ENCODE measurements around the gene ICA1L.

ICA1L gene

DNA sequence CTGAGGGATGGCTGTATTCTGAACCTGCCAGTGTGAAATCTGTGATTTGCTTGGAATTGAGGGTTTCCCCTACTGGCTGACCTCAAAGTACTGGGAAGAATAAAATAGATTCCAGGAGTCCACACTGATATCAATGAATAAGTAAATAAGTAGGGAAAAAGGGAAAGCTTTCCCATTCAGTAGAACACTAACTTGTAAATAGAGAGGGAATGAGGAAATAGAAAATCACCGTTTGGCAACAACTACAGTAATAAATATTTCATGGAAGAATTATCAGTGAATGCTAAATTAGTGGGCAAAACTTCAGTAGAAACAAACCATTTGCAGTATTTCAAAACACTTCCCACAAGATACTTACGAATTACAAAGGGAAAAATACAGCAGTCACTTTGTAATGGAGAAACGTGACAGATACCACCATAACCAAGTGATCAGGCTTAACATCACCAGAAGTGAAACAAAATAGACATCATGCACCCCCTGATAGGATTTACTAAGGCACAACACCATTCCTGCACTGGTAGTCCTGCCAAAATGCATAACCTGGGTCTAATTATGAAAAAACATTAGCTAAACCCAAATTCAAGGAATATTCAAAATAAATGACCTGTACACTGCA, 88.5 kb downstream of the ICA1L start:
- DNase-seq (ENCODE audit: low read depth in 2 of 2), result no peak

DNA sequence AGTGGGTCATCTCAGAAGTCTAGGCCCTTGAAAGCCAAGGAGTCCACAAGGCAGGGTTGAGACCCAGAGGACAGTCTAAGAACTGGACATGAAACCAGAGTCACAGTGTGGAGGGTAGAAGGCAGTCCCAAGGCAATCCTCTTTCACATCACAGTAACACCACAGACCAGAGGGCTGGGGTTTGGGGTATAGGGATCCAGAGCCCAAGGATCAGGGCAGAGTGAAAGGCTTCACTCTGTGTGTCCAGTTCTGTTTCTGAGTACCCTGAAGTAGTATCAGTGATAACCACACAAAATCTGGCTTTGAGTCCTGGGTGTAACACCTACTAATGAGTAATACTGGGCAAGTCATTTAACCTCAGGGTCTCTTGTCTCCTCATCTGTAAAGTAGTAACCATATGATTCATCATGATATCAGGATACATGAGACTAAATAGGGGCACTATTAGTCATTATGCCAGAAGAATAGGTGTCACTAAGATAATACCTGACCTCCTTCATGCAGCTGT, 91.0 kb downstream of the ICA1L start:
- DNase-seq (ENCODE audit: low read depth in 2 of 2), result peak in 1 of 2 donors; percentile 2

DNA sequence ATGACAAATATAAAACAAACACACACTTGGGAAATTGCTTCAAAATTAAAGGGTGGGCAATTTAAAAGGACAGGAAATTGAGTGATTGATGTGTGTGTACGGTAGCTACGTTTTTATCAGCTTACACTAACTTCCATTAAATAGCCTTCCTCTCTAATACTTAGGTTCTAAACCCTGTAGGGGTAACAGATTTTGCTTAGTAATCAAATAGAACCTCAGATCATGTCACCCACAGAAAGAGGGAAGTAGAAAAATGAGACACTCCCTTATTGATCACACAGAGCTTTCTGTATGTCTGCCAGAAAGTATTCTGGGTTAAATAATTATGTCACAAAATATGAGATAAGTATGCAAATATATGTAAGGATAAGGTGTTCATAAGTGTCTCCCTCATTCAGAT, 93.3 kb downstream of the ICA1L start:
- DNase-seq (ENCODE audit: low read depth in 2 of 2), result no peak

DNA sequence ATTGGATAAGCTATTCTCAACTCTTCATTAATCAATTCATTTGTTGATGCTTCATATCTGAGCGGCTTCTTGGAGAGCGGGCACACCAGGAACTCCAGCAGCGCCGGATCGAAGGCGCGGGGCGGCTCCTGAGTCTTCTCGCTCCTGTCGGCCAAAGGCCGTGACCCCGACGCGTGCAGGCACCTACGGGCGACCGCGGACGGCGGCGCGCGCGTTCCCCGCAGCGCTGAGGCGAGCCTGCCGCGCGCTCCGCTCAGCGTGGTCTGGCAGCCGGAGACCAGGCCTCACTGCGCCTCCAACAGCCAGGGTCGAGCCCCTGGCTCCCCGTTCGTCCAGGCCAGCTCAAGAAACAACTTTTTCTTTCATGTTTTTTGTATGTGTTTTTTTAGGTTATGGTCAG, 97.5 kb downstream of the ICA1L start:
- DNase-seq (ENCODE audit: low read depth in 2 of 2), result no peak

DNA sequence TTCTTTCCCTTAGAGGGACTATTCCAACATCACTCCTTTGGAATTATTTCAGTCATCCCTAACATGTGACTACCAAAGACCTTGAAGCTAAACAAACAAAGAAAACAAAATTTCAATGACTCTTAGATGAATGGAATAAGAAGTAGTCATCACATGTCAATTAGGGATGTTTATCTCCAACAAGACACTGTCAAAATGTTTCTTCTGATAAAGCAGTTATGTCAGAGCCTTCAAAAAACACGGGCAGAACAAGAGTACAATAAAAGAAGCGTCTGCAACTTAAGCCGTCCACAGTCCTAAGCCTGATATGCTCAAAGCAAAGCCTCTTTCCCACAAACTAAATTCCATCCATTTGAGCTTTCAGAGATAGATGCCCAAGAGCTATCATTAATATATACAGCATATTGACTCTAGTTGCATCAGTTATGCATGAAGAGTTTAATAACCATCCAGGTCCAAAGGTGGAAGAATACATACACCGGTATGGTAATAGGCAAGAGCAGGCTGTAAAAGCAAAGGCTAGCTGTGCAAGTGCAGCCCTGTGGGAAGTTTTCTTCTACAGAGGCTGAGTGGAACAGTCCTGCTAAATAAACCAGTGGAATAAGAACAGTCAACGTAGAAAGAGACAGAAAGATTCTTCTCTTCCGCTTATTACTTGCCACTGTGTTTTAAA, 98.1 kb downstream of the ICA1L start:
- DNase-seq (ENCODE audit: low read depth in 2 of 2), result no peak

DNA sequence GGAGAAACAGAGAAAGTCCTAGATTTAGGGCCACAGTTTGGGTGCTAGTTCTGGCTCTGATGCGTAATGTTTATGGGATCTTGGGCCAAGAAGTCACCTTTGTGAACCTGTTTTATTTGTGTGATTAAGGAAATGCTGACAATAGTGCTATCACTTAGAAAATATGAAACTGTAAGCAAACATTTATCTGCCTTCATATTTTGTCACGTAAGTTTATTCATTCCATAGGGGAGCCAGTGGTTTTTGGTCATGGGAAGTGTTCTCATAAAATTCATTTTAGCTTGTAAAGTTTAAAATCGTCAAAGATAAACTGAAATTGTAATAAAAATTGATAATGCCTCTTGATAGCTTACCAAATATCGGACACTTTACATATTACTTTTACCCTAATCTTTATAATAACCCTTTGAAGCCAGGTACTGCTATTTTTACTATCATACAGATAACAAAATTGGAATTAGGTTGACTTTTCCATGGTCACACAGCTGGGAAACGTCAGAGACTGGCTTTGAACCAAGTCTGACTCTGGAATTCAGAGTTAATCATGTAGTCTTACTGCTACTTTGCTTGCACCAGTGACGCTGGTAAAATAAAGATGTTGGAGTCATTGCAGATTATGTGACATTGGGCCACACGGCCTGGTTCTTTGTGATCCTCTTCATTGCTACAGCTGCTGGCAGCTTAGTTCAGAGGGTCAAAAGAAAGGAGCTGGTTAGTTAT, 99.7 kb downstream of the ICA1L start:
- no peak for DNase-seq (ENCODE audit: low read depth in 2 of 2)

DNA sequence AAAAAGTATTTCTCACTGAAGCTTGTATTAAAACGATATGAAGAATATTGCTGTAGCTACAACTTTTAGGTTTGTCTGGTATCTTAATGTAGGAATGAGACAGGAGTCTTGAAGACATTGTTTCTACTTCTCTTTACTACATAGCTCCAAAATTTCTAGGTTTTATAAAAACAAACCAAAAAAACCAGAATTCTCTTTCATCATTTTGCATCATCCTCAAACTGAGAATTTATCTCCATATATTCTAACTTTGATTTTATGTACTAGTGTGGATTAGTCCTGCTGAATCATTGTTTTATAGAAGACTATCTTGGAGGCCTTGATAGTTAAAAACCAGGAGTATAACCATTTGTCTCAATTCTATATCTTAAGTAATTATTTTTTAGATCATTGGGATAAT, 100.2 kb downstream of the ICA1L start:
- DNase-seq (ENCODE audit: low read depth in 2 of 2), result no peak

DNA sequence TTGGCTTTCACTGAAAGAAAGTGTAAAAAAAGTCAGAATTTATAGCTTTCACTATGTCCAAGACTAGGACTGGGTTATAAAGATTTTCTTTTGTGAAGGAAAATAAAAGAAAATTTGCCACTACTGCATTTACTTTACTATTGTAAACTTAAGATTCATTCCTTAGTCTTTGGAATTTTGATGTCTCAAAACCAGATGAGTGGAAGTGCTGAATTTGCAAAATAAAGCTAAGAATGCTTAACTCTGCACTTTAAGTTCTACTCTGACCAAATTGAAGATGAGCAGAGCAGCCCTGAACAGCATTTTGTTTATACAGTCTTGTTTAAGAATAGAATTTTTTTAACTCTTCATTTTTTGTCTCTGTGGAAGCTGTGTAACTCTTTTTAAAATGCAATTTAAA, 102.4 kb downstream of the ICA1L start:
- DNase-seq (ENCODE audit: low read depth in 2 of 2), result no peak

DNA sequence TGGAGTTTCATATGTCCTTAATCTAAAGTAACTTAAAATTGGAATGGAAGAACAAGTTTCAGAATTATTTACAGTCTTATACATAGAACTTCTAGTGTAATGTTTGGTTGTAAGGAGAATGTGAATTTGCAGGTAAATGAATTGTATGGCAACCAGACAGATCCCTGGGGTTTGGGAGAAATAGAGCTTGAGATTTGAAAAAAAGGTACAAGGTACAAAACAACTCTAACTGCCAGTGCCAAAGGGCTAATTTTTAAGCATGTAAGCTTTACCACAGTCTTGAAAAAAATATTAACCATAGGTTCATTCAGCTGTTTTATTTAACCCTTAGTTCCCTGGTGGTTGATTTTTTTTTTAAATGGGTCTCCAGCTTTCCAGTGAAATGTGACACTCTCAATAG, 103.3 kb downstream of the ICA1L start:
- no peak for DNase-seq (ENCODE audit: low read depth in 2 of 2)

DNA sequence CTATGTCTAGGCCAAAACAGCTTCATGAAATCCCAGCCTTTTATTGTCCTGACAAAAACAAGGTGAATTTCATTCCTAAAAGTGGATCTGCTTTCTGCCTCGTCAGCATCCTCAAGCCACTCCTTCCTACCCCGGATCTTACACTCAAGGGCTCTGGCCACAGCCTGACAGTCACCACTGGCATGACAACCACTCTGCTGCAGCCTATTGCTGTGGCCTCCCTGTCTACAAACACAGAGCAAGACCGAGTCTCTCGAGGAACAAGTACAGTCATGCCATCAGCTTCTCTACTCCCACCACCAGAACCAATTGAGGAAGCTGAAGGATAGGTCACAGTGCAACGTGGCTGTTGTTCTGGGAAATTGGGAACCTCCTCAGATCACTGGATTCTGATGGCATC, 106.1 kb downstream of the ICA1L start:
- DNase-seq (ENCODE audit: low read depth in 2 of 2), result no peak

DNA sequence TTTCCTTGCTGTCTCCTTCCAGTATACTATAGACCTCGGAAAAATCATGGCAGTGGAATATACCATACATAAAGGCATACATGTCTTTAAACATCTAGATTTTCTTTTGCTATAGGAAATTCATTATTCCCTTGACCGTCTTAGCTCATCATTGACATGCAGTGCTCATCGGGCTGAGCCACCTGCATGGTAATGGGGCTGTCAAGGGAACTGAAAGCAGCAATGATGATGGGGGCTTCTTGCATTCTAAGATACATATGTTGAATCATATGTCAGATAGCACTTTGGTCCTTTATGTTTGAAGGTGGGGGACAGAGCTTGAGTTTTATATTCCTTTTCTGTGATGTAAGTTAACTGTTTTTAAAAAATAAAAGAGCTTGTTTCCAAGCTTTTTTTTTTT, 106.6 kb downstream of the ICA1L start:
- no peak for DNase-seq (ENCODE audit: low read depth in 2 of 2)

DNA sequence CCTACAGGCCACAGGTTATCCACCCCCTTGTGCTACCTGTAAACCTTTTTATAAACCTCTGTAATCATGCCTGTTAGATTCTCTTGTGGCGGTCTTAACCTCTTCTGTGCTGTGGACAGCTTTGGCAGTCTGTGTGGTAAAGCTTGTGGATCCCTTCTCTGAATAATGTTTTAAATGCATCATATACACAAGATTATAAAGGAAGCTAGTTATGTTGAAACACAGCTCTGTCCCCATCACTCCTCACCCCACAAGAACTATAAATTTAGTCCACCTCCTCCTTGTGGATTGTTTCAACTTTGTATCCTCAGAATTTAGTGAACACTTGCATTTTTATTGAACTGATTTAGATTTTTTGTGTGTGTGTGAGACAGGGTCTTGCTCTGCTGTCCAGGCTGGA, 107.7 kb downstream of the ICA1L start:
- DNase-seq (ENCODE audit: low read depth in 2 of 2), result no peak

DNA sequence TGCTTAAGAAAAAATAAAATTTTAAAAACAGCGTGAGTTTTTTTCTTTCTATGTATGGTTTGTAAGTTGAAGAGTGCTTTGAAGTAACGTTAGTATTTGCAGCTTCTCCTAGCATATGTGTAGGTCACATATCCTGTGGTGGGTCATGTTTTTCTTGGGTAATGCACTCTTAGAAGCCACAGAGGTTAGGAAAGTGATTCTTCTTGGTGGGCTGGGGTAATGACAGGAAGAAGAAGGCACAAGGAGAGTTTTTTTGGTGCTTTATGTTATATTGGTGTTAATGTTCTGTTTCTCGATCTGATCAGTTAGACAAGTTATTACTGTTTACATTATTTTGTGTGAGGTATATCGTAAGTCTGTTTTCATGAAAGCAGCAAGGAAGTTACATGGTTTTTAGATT, 109.0 kb downstream of the ICA1L start:
- no peak for DNase-seq (ENCODE audit: low read depth in 2 of 2)

DNA sequence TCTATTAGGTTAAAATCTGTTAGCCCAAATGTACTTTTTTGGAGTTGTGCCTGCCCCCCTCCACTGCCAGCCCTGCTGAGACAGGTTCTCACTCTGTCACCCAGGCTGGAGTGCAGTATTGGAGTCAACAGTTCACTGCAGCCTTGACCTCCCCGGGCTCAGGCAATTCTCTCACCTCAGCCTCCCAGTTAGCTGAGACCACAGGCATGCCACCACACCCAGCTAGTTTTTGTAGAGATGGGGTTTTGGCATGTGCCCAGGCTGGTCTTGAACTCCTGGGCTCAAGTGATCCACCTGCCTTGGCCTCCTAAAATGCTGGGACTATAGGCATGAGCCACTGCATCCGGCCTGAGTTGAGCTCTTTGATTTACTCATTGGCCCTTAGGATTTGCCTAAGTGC, 110.7 kb downstream of the ICA1L start:
- no peak for DNase-seq (ENCODE audit: low read depth in 2 of 2)

DNA sequence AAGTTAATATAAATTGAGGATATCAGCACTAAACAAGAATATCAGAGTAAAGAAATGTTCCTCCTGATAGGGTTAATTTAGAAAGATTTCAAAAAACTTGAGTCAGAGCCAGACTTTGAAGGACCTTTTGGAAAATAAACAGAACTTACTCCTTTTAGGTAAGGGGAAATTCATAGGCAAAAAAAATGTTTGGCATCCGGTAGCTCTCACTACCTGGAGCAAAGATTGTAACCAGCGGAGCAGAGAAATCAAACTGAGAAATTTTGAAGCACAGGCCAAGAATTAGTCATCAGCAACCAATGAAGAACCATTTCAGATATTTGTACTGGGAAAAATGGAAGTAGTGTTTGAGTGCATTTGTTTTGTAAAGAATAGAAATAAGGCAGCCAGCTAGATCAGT, 113.0 kb downstream of the ICA1L start:
- no peak for DNase-seq (ENCODE audit: low read depth in 2 of 2)

DNA sequence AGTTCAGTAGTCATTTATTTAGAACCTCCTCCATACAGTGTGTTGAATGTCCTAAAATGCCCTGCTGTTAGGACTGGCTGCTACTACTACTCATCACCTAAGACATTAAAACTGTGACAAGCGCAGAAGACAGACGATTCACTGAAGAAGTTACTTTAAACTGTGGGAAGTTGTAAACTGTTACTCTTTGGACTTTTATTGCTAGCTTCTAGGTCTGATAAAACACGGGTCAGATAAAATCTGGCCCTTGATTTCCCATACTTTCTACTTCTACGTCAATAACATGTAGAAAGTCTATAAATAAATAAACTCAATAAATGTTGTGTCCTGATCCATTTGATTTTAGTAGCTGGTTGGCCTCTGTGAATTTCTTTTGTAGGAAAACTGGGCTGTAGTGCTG, 113.4 kb downstream of the ICA1L start:
- no peak for DNase-seq (ENCODE audit: low read depth in 2 of 2)

DNA sequence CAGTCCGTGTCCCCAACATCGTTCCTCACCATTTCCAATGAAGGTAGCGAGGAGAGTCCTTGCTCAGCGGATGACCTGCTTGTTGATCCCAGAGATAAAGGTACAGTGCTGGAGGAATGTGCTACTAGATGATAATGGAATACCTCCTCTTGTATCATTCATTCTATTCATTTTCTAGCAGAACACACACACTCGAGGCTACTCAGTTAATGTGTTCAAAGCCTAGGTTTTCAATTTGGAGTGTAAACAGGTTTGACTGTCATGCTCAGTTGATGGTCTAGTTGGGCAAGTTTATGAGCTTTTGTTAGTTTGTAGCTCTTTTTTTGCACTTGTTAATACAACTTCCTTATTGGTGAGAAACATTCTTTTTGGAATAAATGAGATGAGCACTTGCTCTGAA, 114.2 kb downstream of the ICA1L start:
- DNase-seq (ENCODE audit: low read depth in 2 of 2), result no peak

DNA sequence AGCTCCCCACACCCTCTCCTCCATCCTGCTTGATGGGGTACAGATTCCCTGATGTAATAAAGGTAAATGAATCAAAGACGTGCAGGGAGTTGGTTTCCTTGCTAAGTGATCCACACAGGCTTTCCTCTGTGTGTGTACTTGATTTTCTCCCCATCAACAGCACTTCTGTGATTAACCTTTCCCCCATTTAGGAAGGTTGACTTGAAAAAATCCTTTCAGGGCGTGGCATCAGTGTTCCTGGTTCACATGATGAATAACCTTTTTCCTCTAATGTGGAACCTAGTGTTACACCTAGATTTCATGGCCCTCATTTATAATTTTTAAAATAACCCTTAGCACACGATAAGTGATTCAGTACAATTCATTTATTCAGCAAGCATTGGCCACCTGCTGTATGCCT, 115.0 kb downstream of the ICA1L start:
- DNase-seq (ENCODE audit: low read depth in 2 of 2), result no peak

DNA sequence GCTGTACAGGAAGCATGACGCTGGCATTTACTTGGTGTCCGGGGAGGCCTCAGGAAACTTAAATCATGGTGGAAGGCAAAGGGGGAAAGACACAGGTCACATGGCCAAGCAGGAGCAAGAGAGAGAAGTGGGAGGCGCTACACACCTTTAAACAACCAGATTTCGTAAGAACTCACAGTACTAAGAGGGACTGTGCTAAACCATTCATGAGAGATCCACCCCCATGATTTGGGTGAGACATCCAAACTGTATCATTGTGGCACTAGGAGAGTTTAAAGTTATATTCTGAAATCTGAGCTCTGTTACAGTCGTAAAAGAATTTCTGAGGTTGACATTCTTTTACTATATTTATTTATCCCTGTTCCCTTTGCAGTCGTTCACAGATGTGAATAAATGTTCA, 116.6 kb downstream of the ICA1L start:
- no peak for DNase-seq (ENCODE audit: low read depth in 2 of 2)

DNA sequence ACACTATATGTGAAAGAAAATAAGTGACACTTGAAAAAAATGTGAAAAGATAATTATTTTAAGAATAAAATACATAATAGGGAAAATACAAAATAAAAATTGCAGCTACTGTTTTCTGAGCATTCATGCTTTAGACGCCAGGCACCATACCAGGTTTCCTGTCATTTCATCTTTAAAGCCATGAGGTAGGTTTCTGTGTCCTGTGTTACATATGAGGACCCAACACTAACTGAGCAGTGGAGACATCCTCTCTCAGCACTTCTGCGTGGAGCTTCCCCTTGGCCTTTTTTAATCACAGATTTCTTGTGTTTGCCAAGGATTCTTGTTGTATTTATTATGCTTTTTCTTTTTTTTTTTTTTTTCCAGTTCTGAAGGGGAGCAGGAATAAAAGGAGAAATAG, 119.5 kb downstream of the ICA1L start:
- DNase-seq (ENCODE audit: low read depth in 2 of 2), result no peak

DNA sequence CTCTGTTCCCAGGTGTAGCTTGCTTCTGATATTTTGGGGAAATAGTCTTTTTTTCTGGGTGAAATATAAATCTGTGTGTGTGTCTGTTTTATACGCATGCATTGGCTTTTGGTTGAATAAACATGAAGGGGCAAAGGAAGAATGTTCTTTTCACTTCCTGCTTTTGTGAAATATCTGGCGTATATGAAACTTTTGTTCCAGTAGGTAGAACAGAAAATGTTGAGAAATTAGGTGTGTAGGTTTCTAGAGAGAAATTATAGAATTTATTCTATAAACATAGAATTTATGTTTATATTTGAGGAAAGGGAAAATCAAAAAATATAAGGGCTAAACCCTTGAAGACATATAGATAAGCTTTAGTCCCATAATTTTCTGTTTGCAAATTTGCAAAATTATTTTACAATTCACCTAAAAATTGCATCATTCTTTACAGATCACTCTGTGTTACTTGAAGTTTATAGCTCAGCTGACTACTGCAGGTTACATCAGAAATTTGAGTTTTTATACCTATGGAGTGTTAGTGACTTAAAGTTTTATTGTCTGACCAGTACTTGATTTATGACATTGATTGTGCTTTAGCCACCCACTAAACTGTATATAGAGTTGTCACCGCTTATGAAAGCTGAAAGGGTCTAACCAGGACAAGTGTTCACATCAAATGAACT, 120.7 kb downstream of the ICA1L start:
- DNase-seq (ENCODE audit: low read depth in 2 of 2), result no peak

DNA sequence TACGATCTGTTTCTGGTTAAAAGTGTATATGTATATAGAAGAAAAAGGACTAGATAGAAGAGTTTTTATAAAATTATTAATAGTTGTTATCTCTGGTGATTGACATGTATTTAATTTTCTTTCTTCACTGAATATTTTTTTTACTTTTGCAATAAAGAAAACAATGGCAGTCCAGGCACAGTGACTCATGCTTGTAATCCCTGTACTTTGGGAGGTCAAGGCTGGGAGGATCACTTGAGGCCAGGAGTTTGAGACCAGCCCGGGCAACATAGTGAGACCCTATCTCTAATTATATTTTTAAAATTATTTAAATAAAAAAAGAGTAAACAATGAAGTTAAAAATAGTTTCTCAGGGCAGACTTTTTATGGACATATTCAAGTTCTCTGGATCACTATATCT, 122.1 kb downstream of the ICA1L start:
- DNase-seq (ENCODE audit: low read depth in 2 of 2), result no peak

DNA sequence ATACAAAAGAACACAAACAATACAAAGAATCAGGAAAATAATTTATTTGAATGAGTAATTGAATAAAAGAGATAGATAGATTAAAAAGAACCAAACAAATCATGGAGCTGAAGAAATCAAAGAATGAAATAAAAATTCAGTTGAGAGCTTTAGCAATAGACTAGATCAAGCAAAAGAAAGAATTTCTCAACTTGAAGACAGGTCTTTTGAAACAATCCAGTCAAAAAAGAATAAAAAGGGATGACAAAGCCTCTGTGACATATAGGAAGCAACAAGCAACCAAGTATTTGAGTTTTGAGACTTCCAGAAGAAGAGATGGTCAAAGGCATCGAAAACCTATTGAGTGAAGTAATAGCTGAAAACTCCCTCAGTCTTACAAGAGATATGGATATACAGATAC, 128.0 kb downstream of the ICA1L start:
- DNase-seq (ENCODE audit: low read depth in 2 of 2), result no peak

Measured in stimulated activated CD4-positive, alpha-beta T cell treated with anti-CD3 and anti-CD28 coated beads, Interleukin-4, amount 100 ng/mL, for 48 hours (primary cell).